IMR-90 (cell line): ENCODE results near the gene TMPRSS11A. TPM values are rescaled to one million over a fixed set of nuclear protein-coding genes. Genes with fewer than 3 reads are reported as not detected.

Experiments
- ATAC-seq: fragments of 200-7000 bp; cut with Tn5 transposase; 2 replicates; pipeline ENCODE4 v1.9.1; 2020; ENCODE audit warnings: low read depth, mild to moderate bottlenecking, moderate library complexity
- BruUV-seq: library from RNA; stranded (reverse); fragments of 400-500 nt; replicated peaks from 2 replicates; lab custom pipeline; 2021; lab: Mats Ljungman, UMichigan
- CTCF ChIA-PET: fragments of 300-600 bp; formaldehyde crosslinking; extraction: SDS; loops from one replicate; lab custom pipeline; 2021; ENCODE audit warnings: antibody characterized with exemption; lab: Yijun Ruan, JAX
- POLR2A ChIA-PET: fragments of 300-600 bp; sonication (Branson Sonifier 250); formaldehyde crosslinking; loops from one replicate; lab custom pipeline; 2022; ENCODE audit warnings: antibody characterized with exemption; ENCODE audit not compliant: unreplicated experiment; lab: Charles Lee
- DNase-seq: peaks from one replicate; pipeline ENCODE4 v3.0.0; 2013
- H2AFZ ChIP-seq: replicated peaks from 2 replicates; pipeline ENCODE3; 2013; ENCODE audit warnings: low read length, mild to moderate bottlenecking; ENCODE audit not compliant: poor library complexity
- H2AK5ac ChIP-seq: 2 replicates; pipeline ENCODE4 v1.6.1; 2013; ENCODE audit warnings: low read depth, low read length, inconsistent platforms
- H2AK9ac ChIP-seq: replicated peaks from 2 replicates; pipeline ENCODE3; 2013; ENCODE audit warnings: mild to moderate bottlenecking, low read depth, low read length, moderate library complexity; ENCODE audit not compliant: poor library complexity
- H2BK120ac ChIP-seq: 2 replicates; pipeline ENCODE4 v1.6.1; 2013; ENCODE audit warnings: low read depth, low read length, inconsistent platforms
- H2BK15ac ChIP-seq: 3 replicates; pipeline ENCODE4 v1.6.1; 2013; ENCODE audit warnings: low read depth, low read length, inconsistent platforms
- H2BK20ac ChIP-seq: 2 replicates; pipeline ENCODE4 v1.6.1; 2013; ENCODE audit warnings: low read depth, mild to moderate bottlenecking, inconsistent platforms, low read length, moderate library complexity
- H2BK5ac ChIP-seq: 2 replicates; pipeline ENCODE4 v1.6.1; 2013; ENCODE audit warnings: mild to moderate bottlenecking, low read depth, low read length, inconsistent platforms; ENCODE audit not compliant: poor library complexity, severe bottlenecking
- H3K14ac ChIP-seq: replicated peaks from 2 replicates; pipeline ENCODE4 v1.6.1; 2013; ENCODE audit warnings: low read depth, low read length, inconsistent platforms
- H3K18ac ChIP-seq: 2 replicates; pipeline ENCODE4 v1.6.1; 2013; ENCODE audit warnings: low read depth, low read length, control low read depth
- H3K23ac ChIP-seq: 2 replicates; pipeline ENCODE4 v1.6.1; 2013; ENCODE audit warnings: low read depth, low read length, inconsistent platforms
- H3K27ac ChIP-seq: 2 replicates; pipeline ENCODE4 v1.5.1; 2013; ENCODE audit warnings: mild to moderate bottlenecking, control low read depth, low read length; ENCODE audit not compliant: insufficient read depth
- H3K27me3 ChIP-seq: 2 replicates; pipeline ENCODE4 v1.6.1; 2013; ENCODE audit warnings: low read length; ENCODE audit not compliant: control insufficient read depth, insufficient read depth
- H3K36me3 ChIP-seq: 2 replicates; pipeline ENCODE4 v1.6.1; 2013; ENCODE audit warnings: low read length, mixed read lengths; ENCODE audit not compliant: control insufficient read depth, insufficient read depth
- H3K4ac ChIP-seq: 2 replicates; pipeline ENCODE4 v1.6.1; 2013; ENCODE audit warnings: low read depth, low read length, inconsistent platforms
- H3K4me1 ChIP-seq: 2 replicates; pipeline ENCODE4 v1.6.1; 2013; ENCODE audit warnings: low read length, mixed read lengths; ENCODE audit not compliant: control insufficient read depth, insufficient read depth
- H3K4me2 ChIP-seq: 2 replicates; pipeline ENCODE4 v1.6.1; 2013; ENCODE audit warnings: low read depth, mild to moderate bottlenecking, control low read depth, low read length, moderate library complexity
- H3K4me3 ChIP-seq: 2 replicates; pipeline ENCODE4 v1.5.1; 2013; ENCODE audit warnings: low read depth, mild to moderate bottlenecking, control low read depth, low read length, moderate library complexity; ENCODE audit not compliant: insufficient read depth
- H3K56ac ChIP-seq: 2 replicates; pipeline ENCODE4 v1.6.1; 2013; ENCODE audit warnings: low read length, inconsistent platforms; ENCODE audit not compliant: insufficient read depth; ENCODE audit errors: extremely low read depth
- H3K79me1 ChIP-seq, 2 experiments: 2 replicates each; pipeline ENCODE4 v1.6.1; 2013; ENCODE audit warnings: low read length in 2 of 2, inconsistent platforms in 1 of 2, low read depth in 1 of 2
- H3K9ac ChIP-seq: 2 replicates; pipeline ENCODE4 v1.6.1; 2013; ENCODE audit warnings: low read depth, low read length, control low read depth
- H3K9me1 ChIP-seq: 2 replicates; pipeline ENCODE4 v1.6.1; 2013; ENCODE audit warnings: low read length, inconsistent platforms; ENCODE audit not compliant: insufficient read depth
- H3K9me3 ChIP-seq: 2 replicates; pipeline ENCODE4 v1.6.1; 2013; ENCODE audit warnings: low read length; ENCODE audit not compliant: control insufficient read depth, insufficient read depth
- H4K20me1 ChIP-seq: 2 replicates; pipeline ENCODE4 v1.6.1; 2013; ENCODE audit warnings: low read length, inconsistent platforms; ENCODE audit not compliant: insufficient read depth
- H4K5ac ChIP-seq: 2 replicates; pipeline ENCODE4 v1.6.1; 2013; ENCODE audit warnings: mild to moderate bottlenecking, low read depth, low read length, control low read depth
- H4K8ac ChIP-seq, 2 experiments: 2 replicates each; pipeline ENCODE4 v1.6.1; 2013; ENCODE audit warnings: low read depth in 2 of 2, low read length in 2 of 2, control low read depth in 1 of 2, inconsistent platforms in 1 of 2
- H4K91ac ChIP-seq: 2 replicates; pipeline ENCODE4 v1.6.1; 2013; ENCODE audit warnings: low read depth, low read length, inconsistent platforms; ENCODE audit not compliant: insufficient read depth
- BHLHE40 ChIP-seq: fragments of 150-350 bp; IDR thresholded peaks from 2 replicates; pipeline ENCODE4 v1.6.1; 2016; ENCODE audit warnings: mild to moderate bottlenecking, low read depth, low read length
- CEBPB ChIP-seq: IDR thresholded peaks from 2 replicates; pipeline ENCODE4 v1.6.1; 2012; ENCODE audit warnings: low read depth, low read length, improper control_type of control experiment
- CHD1 ChIP-seq: IDR thresholded peaks from 2 replicates; pipeline ENCODE4 v1.6.1; 2012; ENCODE audit warnings: low read depth, low read length, improper control_type of control experiment
- FOS ChIP-seq: fragments of 150-350 bp; IDR thresholded peaks from 2 replicates; pipeline ENCODE4 v1.6.1; 2016; ENCODE audit warnings: low read depth, low read length
- MAFK ChIP-seq: IDR thresholded peaks from 2 replicates; pipeline ENCODE4 v1.6.1; 2012; ENCODE audit warnings: low read depth, low read length, improper control_type of control experiment
- MAZ ChIP-seq: IDR thresholded peaks from 2 replicates; pipeline ENCODE4 v1.6.1; 2012; ENCODE audit warnings: low read depth, mild to moderate bottlenecking, low read length, improper control_type of control experiment, moderate library complexity, borderline replicate concordance
- MXI1 ChIP-seq: IDR thresholded peaks from 2 replicates; pipeline ENCODE4 v1.6.1; 2012; ENCODE audit warnings: low read depth, mild to moderate bottlenecking, low read length, moderate library complexity, borderline replicate concordance
- NFE2L2 ChIP-seq: fragments of 150-350 bp; IDR thresholded peaks from 2 replicates; pipeline ENCODE4 v1.6.1; 2016; ENCODE audit warnings: low read depth, mild to moderate bottlenecking, low read length
- POLR2A ChIP-seq: IDR thresholded peaks from 2 replicates; pipeline ENCODE4 v1.6.1; 2012; ENCODE audit warnings: mild to moderate bottlenecking, low read depth, low read length
- RAD21 ChIP-seq: IDR thresholded peaks from 2 replicates; pipeline ENCODE4 v1.6.1; 2012; ENCODE audit warnings: low read length, improper control_type of control experiment
- RCOR1 ChIP-seq: IDR thresholded peaks from 2 replicates; pipeline ENCODE4 v1.6.1; 2012; ENCODE audit warnings: mild to moderate bottlenecking, low read length, improper control_type of control experiment; ENCODE audit not compliant: insufficient replicate concordance
- RFX5 ChIP-seq: IDR thresholded peaks from 2 replicates; pipeline ENCODE4 v1.8.0; 2012; ENCODE audit warnings: low read depth, mild to moderate bottlenecking, low read length, moderate library complexity
- SMC3 ChIP-seq: fragments of 150-350 bp; IDR thresholded peaks from 2 replicates; pipeline ENCODE4 v1.6.1; 2016; ENCODE audit warnings: low read depth, mild to moderate bottlenecking, antibody characterized with exemption, low read length, moderate library complexity
- WGBS, 2 experiments: methylation state at CpG; one replicate each; pipeline versions ENCODE4 v1.1.5 to v1.1.7; 2013; ENCODE audit warnings: missing lambda C conversion rate in 2 of 2; ENCODE audit not compliant: insufficient read length in 1 of 2; ENCODE audit errors: extremely low coverage in 2 of 2; 5-methylcytosine and 5-hydroxymethylcytosine counted together
- dilution Hi-C: fragments of 300-500 bp; cut with HindIII; formaldehyde crosslinking; loops from one replicate; pipeline ENCODE4 v1.14.3; 2018; ENCODE audit warnings: low sequenced_read_pairs; ENCODE audit not compliant: unreplicated experiment
- in situ Hi-C: fragments of 300-500 bp; cut with MboI; formaldehyde crosslinking; loops from 3 replicates; pipeline ENCODE4 v1.14.3; 2019; ENCODE audit warnings: low sequenced_read_pairs, inconsistent platforms, mixed read lengths
- intact Hi-C: fragments of 100-400 bp; cut with micrococcal nuclease; formaldehyde crosslinking; loops from 2 replicates; pipeline ENCODE4 v1.10.0; 2022
- polyA plus RNA-seq, 3 experiments: library from polyadenylated mRNA; depleted of rRNA; stranded (reverse); fragments of >200 nt; gene quantifications; 2 replicates each; pipeline ENCODE4 v1.2.3, GENCODE V29; 2012; ENCODE audit warnings: low replicate concordance in 1 of 3
- total RNA-seq: library from RNA; depleted of rRNA; stranded (reverse); fragments of >200 nt; gene quantifications from 2 replicates; pipeline ENCODE4 v1.2.3, GENCODE V29; 2012
- TF ChIP-seq, protein P1 (sequence below): fragments of 150-350 bp; IDR thresholded peaks from 2 replicates; pipeline ENCODE4 v1.6.1; 2016; ENCODE audit warnings: low read depth, mild to moderate bottlenecking, low read length, moderate library complexity, borderline replicate concordance
- TF ChIP-seq, protein P2 (sequence below): conservative IDR thresholded peaks from 2 replicates; pipeline ENCODE4 v1.5.1; 2012; ENCODE audit warnings: mild to moderate bottlenecking, low read depth, low read length, improper control_type of control experiment
- TF ChIP-seq, protein P3 (sequence below): fragments of 150-350 bp; IDR thresholded peaks from 2 replicates; pipeline ENCODE4 v1.6.1; 2017; ENCODE audit warnings: mild to moderate bottlenecking, antibody characterized with exemption, low read length, low read depth

TMPRSS11A gene
- total and polyA plus RNA-seq, 2 of the 4 experiments (the other 2 are of a cell fraction), result not detected

- whole genome bisulfite sequencing, 2 experiments, result 50% methylated on average over 4 of the region's 6 CpGs; no CpG with 5 or more reads in 1 of the 2 experiments
- no peak for ATAC-seq
Measured at GRCh38 chr4:67861513-67861912, 101.8 kb downstream of the TMPRSS11A start.

More at GRCh38 chr4:67861513-67861912, 101.8 kb downstream of the TMPRSS11A start:
- Histone ChIP-seq H3K79me1 (no peaks in the 10 kb centered on the region), H3K9ac (no peak overlapping the region), H3K56ac (no peak overlapping the region), H2BK120ac (no peak overlapping the region), H3K14ac (no peak overlapping the region), H3K4me3 (no peak overlapping the region), H2AK5ac (no peak overlapping the region), H3K4me2 (no peak overlapping the region), H3K27me3 (no peaks in the 10 kb centered on the region), H3K9me3 (no peaks in the 10 kb centered on the region), H3K18ac (no peak overlapping the region), H3K9me1 (no peaks in the 10 kb centered on the region), H2AK9ac (no peak overlapping the region), H2BK5ac (no peak overlapping the region), H2AFZ (no peak overlapping the region), H2BK15ac (no peak overlapping the region), H3K4ac (no peak overlapping the region), H4K91ac (no peak overlapping the region), H3K23ac (no peak overlapping the region), H4K8ac (no peak overlapping the region), H3K27ac (no peak overlapping the region), H2BK20ac (no peak overlapping the region), H4K20me1 (no peaks in the 10 kb centered on the region), H4K5ac (no peak overlapping the region), H3K4me1 (no peaks in the 10 kb centered on the region), H3K36me3 (no peaks in the 10 kb centered on the region)
- in situ Hi-C loops (no loop called here), dilution Hi-C loops (no loop called here), intact Hi-C loops (no loop called here)
- ChIA-PET POLR2A (no interaction called here), CTCF (no interaction called here)
- no TSS peak for BruUV-seq
- DNase-seq, result no peak
- TF ChIP-seq RFX5 (no peak), CEBPB (no peak), MAFK (no peak), CHD1 (no peak), POLR2A (no peak), FOS (no peak), MXI1 (no peak), NFE2L2 (no peak), SMC3 (no peak), RCOR1 (no peak), MAZ (no peak), RAD21 (no peak), BHLHE40 (no peak)
- TF ChIP-seq, protein P1, sequence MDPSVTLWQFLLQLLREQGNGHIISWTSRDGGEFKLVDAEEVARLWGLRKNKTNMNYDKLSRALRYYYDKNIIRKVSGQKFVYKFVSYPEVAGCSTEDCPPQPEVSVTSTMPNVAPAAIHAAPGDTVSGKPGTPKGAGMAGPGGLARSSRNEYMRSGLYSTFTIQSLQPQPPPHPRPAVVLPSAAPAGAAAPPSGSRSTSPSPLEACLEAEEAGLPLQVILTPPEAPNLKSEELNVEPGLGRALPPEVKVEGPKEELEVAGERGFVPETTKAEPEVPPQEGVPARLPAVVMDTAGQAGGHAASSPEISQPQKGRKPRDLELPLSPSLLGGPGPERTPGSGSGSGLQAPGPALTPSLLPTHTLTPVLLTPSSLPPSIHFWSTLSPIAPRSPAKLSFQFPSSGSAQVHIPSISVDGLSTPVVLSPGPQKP, result no peak
- TF ChIP-seq, protein P2, sequence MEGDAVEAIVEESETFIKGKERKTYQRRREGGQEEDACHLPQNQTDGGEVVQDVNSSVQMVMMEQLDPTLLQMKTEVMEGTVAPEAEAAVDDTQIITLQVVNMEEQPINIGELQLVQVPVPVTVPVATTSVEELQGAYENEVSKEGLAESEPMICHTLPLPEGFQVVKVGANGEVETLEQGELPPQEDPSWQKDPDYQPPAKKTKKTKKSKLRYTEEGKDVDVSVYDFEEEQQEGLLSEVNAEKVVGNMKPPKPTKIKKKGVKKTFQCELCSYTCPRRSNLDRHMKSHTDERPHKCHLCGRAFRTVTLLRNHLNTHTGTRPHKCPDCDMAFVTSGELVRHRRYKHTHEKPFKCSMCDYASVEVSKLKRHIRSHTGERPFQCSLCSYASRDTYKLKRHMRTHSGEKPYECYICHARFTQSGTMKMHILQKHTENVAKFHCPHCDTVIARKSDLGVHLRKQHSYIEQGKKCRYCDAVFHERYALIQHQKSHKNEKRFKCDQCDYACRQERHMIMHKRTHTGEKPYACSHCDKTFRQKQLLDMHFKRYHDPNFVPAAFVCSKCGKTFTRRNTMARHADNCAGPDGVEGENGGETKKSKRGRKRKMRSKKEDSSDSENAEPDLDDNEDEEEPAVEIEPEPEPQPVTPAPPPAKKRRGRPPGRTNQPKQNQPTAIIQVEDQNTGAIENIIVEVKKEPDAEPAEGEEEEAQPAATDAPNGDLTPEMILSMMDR, result no peak
- TF ChIP-seq, protein P3, sequence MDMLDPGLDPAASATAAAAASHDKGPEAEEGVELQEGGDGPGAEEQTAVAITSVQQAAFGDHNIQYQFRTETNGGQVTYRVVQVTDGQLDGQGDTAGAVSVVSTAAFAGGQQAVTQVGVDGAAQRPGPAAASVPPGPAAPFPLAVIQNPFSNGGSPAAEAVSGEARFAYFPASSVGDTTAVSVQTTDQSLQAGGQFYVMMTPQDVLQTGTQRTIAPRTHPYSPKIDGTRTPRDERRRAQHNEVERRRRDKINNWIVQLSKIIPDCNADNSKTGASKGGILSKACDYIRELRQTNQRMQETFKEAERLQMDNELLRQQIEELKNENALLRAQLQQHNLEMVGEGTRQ, result no peak
